ENCODE results near the gene C6orf15. TPM values are rescaled to one million over a fixed set of nuclear protein-coding genes. Genes with fewer than 3 reads are reported as not detected.

The C6orf15 gene
- total RNA-seq, 1 experiment from 2014 or later: not detected

DNA sequence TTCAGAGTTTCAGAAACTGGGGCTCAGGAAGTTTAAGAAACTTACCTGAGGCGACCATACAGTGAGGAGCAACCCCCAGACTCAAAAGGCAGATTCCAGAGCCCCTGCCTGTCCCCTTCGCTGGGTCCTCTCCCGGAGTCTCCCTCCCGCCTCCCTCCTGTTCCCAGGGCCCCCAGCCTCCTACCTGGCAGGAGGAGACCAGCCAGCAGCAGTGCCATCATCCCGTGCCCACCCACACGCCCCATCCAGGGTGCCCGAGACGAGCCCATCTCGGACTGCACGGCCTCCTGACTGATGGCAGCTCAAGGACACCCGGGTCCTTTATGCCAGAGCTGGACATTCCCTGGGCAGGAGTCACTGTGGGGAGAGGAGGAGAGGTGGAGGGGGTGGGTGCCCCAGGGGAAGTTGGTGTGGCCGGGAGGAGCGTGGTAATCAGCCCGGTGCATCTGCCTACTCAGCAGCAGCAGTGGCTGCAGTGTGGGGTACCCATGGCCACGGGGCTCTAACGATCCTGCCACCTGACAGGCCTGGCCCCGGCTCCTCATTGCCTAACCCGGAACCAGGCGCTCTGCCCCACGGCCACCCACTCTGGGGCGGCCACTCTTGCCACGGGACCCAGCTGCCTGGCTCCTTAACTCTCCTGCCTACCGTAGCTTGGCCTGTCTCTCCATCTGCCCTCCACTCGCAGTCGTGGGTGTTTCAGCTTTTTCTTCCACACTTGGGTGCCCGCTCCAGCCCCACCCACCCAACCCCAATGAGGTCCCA lies 8.0 kb upstream of the C6orf15 start, which contains the start of gene CDSN:
CDSN (minus strand) TSS at position 296 of the 765 bp plus-strand sequence; CDS start at position 269, 27 bp downstream.
- H3K9me3 Mint-ChIP-seq: no peaks in the 10 kb centered on the region

More for the DNA sequence above, 8.0 kb upstream of the C6orf15 start, which contains the start of gene CDSN:
- Mint-ChIP-seq H3K4me1 (peaks cover 9% of the 10 kb centered on the region), H3K36me3 (no peaks in the 10 kb centered on the region), H3K27ac (no peak within 1 kb of the TSS), H3K4me3 (no peak within 1 kb of the TSS), H3K27me3 (ENCODE audit: low read depth) (peaks cover 4% of the 10 kb centered on the region; the same call in 1 of the 2 replicates)
- ChIA-PET CTCF (interaction anchor here (1.6 to 11.0 kb wide), 3 partner anchors 9 to 18 kb away, joined by 4 to 90 read pairs (median 5); no protein-coding TSS in a partner anchor), POLR2A (interaction anchor here (0.5 kb wide), 1 partner anchor 28 kb away, joined by 5 read pairs; no protein-coding TSS in a partner anchor)
- TF ChIP-seq ZNF138 (CRISPR knock-in tag; conservative IDR thresholded peaks at IDR 0.05) (no peak), ETV6 (CRISPR knock-in tag; IDR thresholded peaks at IDR 0.05) (no peak), HMGXB4 (CRISPR knock-in tag; IDR thresholded peaks at IDR 0.05) (no peak), TP53 (CRISPR knock-in tag; IDR thresholded peaks at IDR 0.05) (no peak), EMX1 (CRISPR knock-in tag; IDR thresholded peaks at IDR 0.05) (no peak), TEAD1 (CRISPR knock-in tag; IDR thresholded peaks at IDR 0.05) (no peak), USF1 (CRISPR knock-in tag; IDR thresholded peaks at IDR 0.05) (no peak), IRF1 (CRISPR knock-in tag; IDR thresholded peaks at IDR 0.05) (no peak), JAZF1 (CRISPR knock-in tag; IDR thresholded peaks at IDR 0.05) (no peak), ZNF219 (CRISPR knock-in tag; IDR thresholded peaks at IDR 0.05; ENCODE audit: borderline replicate concordance) (no peak), ESRRA (CRISPR knock-in tag; IDR thresholded peaks at IDR 0.05; ENCODE audit: borderline replicate concordance) (no peak), ZNF512 (CRISPR knock-in tag; IDR thresholded peaks at IDR 0.05; ENCODE audit: borderline replicate concordance) (no peak), ATF1 (CRISPR knock-in tag; IDR thresholded peaks at IDR 0.05) (no peak), ATF2 (CRISPR knock-in tag; IDR thresholded peaks at IDR 0.05; ENCODE audit: borderline replicate concordance, low read depth) (no peak)
- TF ChIP-seq, protein P1, sequence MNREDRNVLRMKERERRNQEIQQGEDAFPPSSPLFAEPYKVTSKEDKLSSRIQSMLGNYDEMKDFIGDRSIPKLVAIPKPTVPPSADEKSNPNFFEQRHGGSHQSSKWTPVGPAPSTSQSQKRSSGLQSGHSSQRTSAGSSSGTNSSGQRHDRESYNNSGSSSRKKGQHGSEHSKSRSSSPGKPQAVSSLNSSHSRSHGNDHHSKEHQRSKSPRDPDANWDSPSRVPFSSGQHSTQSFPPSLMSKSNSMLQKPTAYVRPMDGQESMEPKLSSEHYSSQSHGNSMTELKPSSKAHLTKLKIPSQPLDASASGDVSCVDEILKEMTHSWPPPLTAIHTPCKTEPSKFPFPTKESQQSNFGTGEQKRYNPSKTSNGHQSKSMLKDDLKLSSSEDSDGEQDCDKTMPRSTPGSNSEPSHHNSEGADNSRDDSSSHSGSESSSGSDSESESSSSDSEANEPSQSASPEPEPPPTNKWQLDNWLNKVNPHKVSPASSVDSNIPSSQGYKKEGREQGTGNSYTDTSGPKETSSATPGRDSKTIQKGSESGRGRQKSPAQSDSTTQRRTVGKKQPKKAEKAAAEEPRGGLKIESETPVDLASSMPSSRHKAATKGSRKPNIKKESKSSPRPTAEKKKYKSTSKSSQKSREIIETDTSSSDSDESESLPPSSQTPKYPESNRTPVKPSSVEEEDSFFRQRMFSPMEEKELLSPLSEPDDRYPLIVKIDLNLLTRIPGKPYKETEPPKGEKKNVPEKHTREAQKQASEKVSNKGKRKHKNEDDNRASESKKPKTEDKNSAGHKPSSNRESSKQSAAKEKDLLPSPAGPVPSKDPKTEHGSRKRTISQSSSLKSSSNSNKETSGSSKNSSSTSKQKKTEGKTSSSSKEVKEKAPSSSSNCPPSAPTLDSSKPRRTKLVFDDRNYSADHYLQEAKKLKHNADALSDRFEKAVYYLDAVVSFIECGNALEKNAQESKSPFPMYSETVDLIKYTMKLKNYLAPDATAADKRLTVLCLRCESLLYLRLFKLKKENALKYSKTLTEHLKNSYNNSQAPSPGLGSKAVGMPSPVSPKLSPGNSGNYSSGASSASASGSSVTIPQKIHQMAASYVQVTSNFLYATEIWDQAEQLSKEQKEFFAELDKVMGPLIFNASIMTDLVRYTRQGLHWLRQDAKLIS (CRISPR knock-in tag; IDR thresholded peaks at IDR 0.05; ENCODE audit: borderline replicate concordance): no peak
- DNase-seq (ENCODE audit: low spot score) (no peak), ATAC-seq (no peak)

All from WTC11 (cell line).